Measurements from ENCODE around the gene COL2A1. TPM values are rescaled to one million over a fixed set of nuclear protein-coding genes. Genes with fewer than 3 reads are reported as not detected.

Gene COL2A1
- total RNA-seq, 2 donors from 2014 or later: not detected

DNA sequence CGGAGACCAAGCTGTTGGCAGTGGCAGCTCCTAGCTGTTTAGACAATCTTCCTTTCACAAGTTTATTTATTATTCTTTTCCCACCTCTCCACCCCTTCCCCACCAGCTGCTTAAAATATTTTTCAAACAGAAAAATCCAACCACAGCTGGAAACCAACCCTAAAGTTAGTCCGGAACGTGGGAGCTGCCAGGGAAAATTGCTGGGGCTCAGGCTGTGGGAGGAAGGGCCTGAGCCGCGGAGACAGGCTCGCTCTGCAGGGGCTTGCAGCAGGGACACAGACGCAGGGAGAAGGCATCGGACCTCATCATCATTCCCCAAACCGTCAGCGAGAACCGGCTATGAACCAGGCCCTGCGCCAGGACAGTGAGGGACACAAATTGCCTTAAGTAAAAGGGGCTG, 56.9 kb downstream of the COL2A1 start:
- ATAC-seq (replicated peaks): no peak
- H3K4me3 Mint-ChIP-seq: no peak overlapping the region

GRCh38 chr12:47946413-47947323, 57.6 kb downstream of the COL2A1 start:
- no peak for ATAC-seq (replicated peaks)
- Mint-ChIP-seq H3K27ac (peak overlapping the region; percentile 67), H3K36me3 (ENCODE audit: low read depth) (no peaks in the 10 kb centered on the region), H3K27me3 (peaks cover 5% of the 10 kb centered on the region), H3K4me3 (no peak overlapping the region), H3K4me1 (no peaks in the 10 kb centered on the region), H3K9me3 (no peaks in the 10 kb centered on the region)

More for the DNA sequence above, 56.9 kb downstream of the COL2A1 start:
- Mint-ChIP-seq H3K36me3 (ENCODE audit: low read depth) (no peaks in the 10 kb centered on the region), H3K27me3 (peaks cover 5% of the 10 kb centered on the region), H3K27ac (no peak overlapping the region), H3K9me3 (no peaks in the 10 kb centered on the region), H3K4me1 (no peaks in the 10 kb centered on the region)

- no peaks in the 10 kb centered on the region for H3K9me3 Mint-ChIP-seq
- peak overlapping the region; percentile 28 for H3K27ac Mint-ChIP-seq
- no peak for ATAC-seq (replicated peaks)
- H3K4me3 Mint-ChIP-seq: no peak overlapping the region
- H3K27me3 Mint-ChIP-seq: peaks cover 14% of the 10 kb centered on the region
- no peaks in the 10 kb centered on the region for H3K36me3 Mint-ChIP-seq (ENCODE audit: low read depth)
- peaks cover 9% of the 10 kb centered on the region for H3K4me1 Mint-ChIP-seq
Measured at GRCh38 chr12:47945341-47945728, 58.9 kb downstream of the COL2A1 start.

DNA sequence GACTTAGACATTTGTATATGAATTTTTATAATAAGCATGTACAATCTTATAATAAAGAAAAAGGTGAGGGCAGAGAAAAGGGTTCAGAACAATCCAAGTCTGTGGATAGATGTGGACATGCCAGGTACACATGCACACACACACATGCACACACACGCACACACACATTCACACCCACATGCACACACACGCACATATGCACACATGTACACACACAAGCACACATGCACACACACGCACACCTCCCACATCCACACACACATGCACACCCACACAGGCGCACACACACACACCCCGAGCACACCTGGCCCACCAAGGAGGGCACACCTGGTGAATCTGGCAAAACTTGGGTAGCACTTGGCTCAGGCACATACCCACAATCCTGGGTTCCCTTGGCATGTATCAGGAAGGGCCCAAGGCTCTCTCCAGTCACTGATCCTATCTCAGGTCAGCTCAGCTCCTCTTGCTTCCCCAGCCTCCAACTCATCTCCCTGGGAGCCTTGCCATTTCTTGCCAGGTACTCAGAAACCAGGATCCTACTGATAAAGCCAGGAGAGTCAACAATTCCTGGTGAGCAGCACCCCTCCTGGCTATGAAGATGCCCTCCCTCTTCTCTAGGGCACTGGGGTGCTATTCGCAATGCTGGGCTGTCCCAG, 59.5 kb downstream of the COL2A1 start:
- H3K27ac Mint-ChIP-seq: peak overlapping the region; percentile 28
- no peak overlapping the region for H3K4me3 Mint-ChIP-seq
- peaks cover 14% of the 10 kb centered on the region for H3K27me3 Mint-ChIP-seq
- H3K4me1 Mint-ChIP-seq: peaks cover 9% of the 10 kb centered on the region
- no peak for ATAC-seq (replicated peaks)
- H3K36me3 Mint-ChIP-seq (ENCODE audit: low read depth): no peaks in the 10 kb centered on the region
- H3K9me3 Mint-ChIP-seq: no peaks in the 10 kb centered on the region

DNA sequence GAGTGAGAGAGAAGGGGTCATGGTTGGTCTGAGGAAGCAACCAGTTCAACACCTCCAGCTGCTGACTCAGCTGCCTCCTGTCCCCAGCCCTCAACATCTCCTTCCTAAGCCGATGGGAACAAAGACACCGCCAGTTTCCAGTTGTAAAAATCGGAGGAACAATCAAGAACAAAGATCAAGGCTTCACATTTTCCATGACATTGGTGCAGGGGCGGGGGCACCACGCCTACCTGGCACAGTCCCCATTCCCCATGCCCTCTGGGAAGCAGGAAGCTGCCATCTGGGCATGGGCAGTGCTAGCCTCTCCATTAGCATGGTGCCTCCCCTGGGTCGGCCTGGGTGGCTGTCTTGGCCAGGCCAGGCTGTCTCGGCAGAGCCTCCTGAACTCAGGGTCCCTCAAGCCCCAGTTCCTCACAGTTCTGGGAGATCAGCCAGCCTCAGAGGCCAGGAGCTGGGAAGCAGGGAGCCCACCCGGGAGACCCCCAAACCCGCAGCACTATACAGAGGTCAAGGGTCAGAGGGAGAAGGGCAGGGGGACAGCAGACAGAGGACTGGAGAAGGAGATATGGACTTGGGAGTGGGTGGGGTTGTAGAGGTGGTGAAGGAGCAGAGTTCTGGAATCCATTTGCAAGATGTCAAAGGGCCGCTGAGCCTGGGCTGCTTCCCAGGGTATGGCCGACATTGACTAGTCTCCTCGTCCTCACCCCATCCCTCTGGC, 60.5 kb downstream of the COL2A1 start:
- Mint-ChIP-seq H3K27me3 (peaks cover 14% of the 10 kb centered on the region), H3K36me3 (ENCODE audit: low read depth) (no peaks in the 10 kb centered on the region), H3K9me3 (no peaks in the 10 kb centered on the region), H3K4me1 (peaks cover 9% of the 10 kb centered on the region), H3K4me3 (no peak overlapping the region), H3K27ac (no peak overlapping the region)
- ATAC-seq (replicated peaks): no peak

DNA sequence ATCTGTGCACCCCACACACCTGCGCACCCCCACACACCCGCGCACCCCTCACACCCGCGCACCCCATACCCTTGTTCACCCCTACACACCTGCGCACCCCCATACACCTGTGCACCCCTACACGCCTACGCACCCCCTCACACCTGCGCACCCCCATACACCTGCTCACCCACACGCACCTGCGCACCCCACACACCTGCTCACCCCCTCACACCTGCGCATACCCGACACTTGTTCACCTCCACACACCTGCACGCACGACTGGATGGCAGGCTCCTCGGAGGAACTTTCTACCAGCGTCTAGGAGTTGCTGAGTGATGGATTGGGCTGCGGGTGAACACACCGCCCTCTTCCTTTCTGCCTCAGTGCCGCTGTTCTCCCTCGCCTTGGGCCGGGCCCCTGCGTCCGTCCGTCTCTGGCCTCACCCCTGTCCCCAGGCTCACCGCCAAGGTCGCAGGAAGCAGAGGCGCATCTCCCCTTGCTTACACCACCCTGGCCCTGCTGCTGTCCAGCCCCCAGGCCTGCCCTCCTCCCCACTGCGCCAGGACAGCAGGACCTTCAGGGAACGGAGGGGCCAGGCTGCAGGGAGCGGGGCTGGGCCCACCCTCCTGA, 61.6 kb downstream of the COL2A1 start:
- Mint-ChIP-seq H3K9me3 (no peaks in the 10 kb centered on the region), H3K27ac (no peak overlapping the region), H3K4me3 (no peak overlapping the region), H3K27me3 (peaks cover 14% of the 10 kb centered on the region), H3K36me3 (ENCODE audit: low read depth) (no peaks in the 10 kb centered on the region), H3K4me1 (peaks cover 9% of the 10 kb centered on the region)
- ATAC-seq (replicated peaks): no peak

- no peaks in the 10 kb centered on the region for H3K9me3 Mint-ChIP-seq
- H3K4me1 Mint-ChIP-seq: peaks cover 9% of the 10 kb centered on the region
- H3K27me3 Mint-ChIP-seq: peaks cover 14% of the 10 kb centered on the region
- no peak for ATAC-seq (replicated peaks)
- H3K4me3 Mint-ChIP-seq: no peak overlapping the region
- no peaks in the 10 kb centered on the region for H3K36me3 Mint-ChIP-seq (ENCODE audit: low read depth)
- H3K27ac Mint-ChIP-seq: no peak overlapping the region
Measured at GRCh38 chr12:47941871-47942613, 62.2 kb downstream of the COL2A1 start.

GRCh38 chr12:47941475-47941780, 62.8 kb downstream of the COL2A1 start:
- Mint-ChIP-seq H3K4me1 (peaks cover 9% of the 10 kb centered on the region), H3K4me3 (no peak overlapping the region), H3K27ac (peak overlapping the region; percentile 56), H3K36me3 (ENCODE audit: low read depth) (no peaks in the 10 kb centered on the region), H3K9me3 (no peaks in the 10 kb centered on the region), H3K27me3 (peaks cover 9% of the 10 kb centered on the region)
- ATAC-seq (replicated peaks): no peak

GRCh38 chr12:47940773-47941474, 63.4 kb downstream of the COL2A1 start:
- no peak for ATAC-seq (replicated peaks)
- no peaks in the 10 kb centered on the region for H3K36me3 Mint-ChIP-seq (ENCODE audit: low read depth)
- H3K27ac Mint-ChIP-seq: peak overlapping the region; percentile 56
- H3K4me1 Mint-ChIP-seq: peaks cover 9% of the 10 kb centered on the region
- H3K9me3 Mint-ChIP-seq: no peaks in the 10 kb centered on the region
- H3K27me3 Mint-ChIP-seq: peaks cover 9% of the 10 kb centered on the region
- no peak overlapping the region for H3K4me3 Mint-ChIP-seq

DNA sequence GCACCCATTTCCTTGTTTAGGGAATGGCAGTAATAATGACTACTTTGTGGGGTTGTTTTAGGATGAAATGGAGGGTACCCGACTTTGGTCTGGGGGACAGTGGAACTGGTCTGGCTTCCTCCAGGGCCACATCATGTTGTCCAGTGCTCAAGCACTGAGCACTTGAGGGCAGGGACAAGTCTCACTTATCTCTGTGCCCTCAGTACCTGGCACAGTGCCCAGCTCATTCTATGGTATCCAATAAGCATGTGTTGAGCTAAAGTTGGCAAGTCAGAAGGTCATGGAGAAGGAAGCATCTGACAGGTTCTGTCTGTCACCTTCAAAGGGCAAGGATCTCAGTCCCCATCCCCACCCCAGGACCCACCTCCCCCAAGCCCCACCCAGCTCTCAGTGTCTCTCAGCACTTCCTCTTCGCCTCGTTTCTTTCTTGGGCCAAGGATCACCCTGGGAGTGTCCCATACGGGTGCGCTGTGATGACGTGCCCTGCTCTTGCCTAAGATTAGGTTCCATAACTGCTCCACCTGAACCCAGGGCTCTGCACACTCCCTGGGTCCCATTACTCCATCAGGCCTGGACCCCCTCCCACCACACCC, 65.2 kb downstream of the COL2A1 start:
- no peaks in the 10 kb centered on the region for H3K9me3 Mint-ChIP-seq
- no peak overlapping the region for H3K27ac Mint-ChIP-seq
- no peak for ATAC-seq (replicated peaks)
- H3K36me3 Mint-ChIP-seq (ENCODE audit: low read depth): no peaks in the 10 kb centered on the region
- H3K4me3 Mint-ChIP-seq: no peak overlapping the region
- H3K27me3 Mint-ChIP-seq: peaks cover 9% of the 10 kb centered on the region
- peaks cover 9% of the 10 kb centered on the region for H3K4me1 Mint-ChIP-seq

GRCh38 chr12:47938594-47938993, 65.7 kb downstream of the COL2A1 start:
- Mint-ChIP-seq H3K9me3 (no peaks in the 10 kb centered on the region), H3K4me1 (peaks cover 9% of the 10 kb centered on the region), H3K27me3 (peaks cover 9% of the 10 kb centered on the region), H3K27ac (no peak overlapping the region), H3K4me3 (no peak overlapping the region), H3K36me3 (ENCODE audit: low read depth) (no peaks in the 10 kb centered on the region)
- no peak for ATAC-seq (replicated peaks)

DNA sequence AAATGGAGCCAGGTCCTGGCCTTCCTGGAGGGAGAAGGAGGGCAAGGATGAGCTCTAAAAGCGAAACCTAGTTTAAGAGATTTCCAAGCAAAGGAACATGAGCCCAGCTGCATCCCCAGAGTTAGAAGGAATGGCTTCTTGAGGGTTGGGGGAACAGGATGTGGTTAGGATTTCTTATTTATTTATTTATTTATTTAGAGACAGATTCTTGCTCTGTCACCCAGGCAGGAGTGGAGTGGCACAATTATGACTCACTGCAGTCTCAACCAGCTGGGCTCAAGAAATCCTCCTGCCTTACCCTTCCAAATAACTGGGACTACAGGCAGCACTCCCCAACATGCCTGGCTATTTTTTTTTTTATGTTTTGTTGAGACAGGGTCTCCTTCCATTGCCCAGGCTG, 66.2 kb downstream of the COL2A1 start:
- Mint-ChIP-seq H3K27ac (no peak overlapping the region), H3K4me1 (peaks cover 9% of the 10 kb centered on the region), H3K36me3 (ENCODE audit: low read depth) (no peaks in the 10 kb centered on the region), H3K27me3 (peaks cover 9% of the 10 kb centered on the region), H3K4me3 (no peak overlapping the region), H3K9me3 (no peaks in the 10 kb centered on the region)
- ATAC-seq (replicated peaks): no peak

- peaks cover 4% of the 10 kb centered on the region for H3K27me3 Mint-ChIP-seq
- ATAC-seq (replicated peaks): no peak
- no peaks in the 10 kb centered on the region for H3K4me1 Mint-ChIP-seq
- H3K4me3 Mint-ChIP-seq: no peak overlapping the region
- no peaks in the 10 kb centered on the region for H3K9me3 Mint-ChIP-seq
- H3K27ac Mint-ChIP-seq: no peak overlapping the region
- H3K36me3 Mint-ChIP-seq (ENCODE audit: low read depth): no peaks in the 10 kb centered on the region
Measured at GRCh38 chr12:47935184-47935583, 69.1 kb downstream of the COL2A1 start.

Data from activated T-helper 17 cell treated with anti-CD3 and anti-CD28 coated beads, Interleukin-2, amount 50 U/mL, for 72 hours (primary cell).